ENCODE measurements around the gene VRK3.

The VRK3 gene

DNA sequence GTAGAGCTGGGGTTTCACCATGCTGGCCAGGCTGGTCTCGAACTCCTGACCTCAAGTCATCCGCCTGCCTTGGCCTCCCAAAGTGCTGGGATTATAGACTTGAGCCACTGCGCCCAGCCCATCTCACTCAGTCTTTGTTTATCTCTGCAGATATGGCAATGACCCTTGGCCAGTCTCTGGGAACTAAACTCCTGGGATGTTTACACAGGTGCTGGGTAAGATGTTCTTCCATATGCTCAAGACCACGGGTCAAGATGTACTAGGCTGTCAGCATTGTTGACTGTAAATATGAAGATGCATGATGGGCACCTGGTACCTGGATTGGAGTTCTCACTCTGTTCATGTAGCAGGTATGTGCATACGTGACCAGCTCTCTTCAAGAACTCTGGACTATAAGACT, 36.5 kb upstream of the VRK3 start:
- no peaks in the 10 kb centered on the region for H4K20me1 ChIP-seq (ENCODE audit: insufficient read depth, low read length)
- no peaks in the 10 kb centered on the region for H3K36me3 ChIP-seq (ENCODE audit: insufficient read depth, low read length)
- no peaks in the 10 kb centered on the region for H3K27me3 ChIP-seq (ENCODE audit: insufficient read depth, low read length, poor library complexity)
- H2AFZ ChIP-seq (ENCODE audit: low read depth, low read length) = no peak overlapping the region
- H3K4me2 ChIP-seq (ENCODE audit: insufficient read depth, low read length) = no peak overlapping the region
- H3K9me3 ChIP-seq (ENCODE audit: insufficient read depth, low read length, severe bottlenecking) = peaks cover 20% of the 10 kb centered on the region
- no peaks in the 10 kb centered on the region for H3K79me2 ChIP-seq (ENCODE audit: insufficient read depth, low read length)
- DNase-seq = no peak
- H3K9ac ChIP-seq (ENCODE audit: low read depth, low read length) = no peak overlapping the region
- TF ChIP-seq, protein P1, sequence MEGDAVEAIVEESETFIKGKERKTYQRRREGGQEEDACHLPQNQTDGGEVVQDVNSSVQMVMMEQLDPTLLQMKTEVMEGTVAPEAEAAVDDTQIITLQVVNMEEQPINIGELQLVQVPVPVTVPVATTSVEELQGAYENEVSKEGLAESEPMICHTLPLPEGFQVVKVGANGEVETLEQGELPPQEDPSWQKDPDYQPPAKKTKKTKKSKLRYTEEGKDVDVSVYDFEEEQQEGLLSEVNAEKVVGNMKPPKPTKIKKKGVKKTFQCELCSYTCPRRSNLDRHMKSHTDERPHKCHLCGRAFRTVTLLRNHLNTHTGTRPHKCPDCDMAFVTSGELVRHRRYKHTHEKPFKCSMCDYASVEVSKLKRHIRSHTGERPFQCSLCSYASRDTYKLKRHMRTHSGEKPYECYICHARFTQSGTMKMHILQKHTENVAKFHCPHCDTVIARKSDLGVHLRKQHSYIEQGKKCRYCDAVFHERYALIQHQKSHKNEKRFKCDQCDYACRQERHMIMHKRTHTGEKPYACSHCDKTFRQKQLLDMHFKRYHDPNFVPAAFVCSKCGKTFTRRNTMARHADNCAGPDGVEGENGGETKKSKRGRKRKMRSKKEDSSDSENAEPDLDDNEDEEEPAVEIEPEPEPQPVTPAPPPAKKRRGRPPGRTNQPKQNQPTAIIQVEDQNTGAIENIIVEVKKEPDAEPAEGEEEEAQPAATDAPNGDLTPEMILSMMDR (IDR thresholded peaks at IDR 0.05; ENCODE audit: borderline replicate concordance, extremely low read depth, low read length, poor library complexity, severe bottlenecking) = no peak
- no peak for TF ChIP-seq EZH2 (IDR thresholded peaks at IDR 0.05; ENCODE audit: borderline replicate concordance, low read depth, low read length, severe bottlenecking)
- no peak overlapping the region for H3K4me3 ChIP-seq (ENCODE audit: low read depth in 1 of 2, low read length in 2 of 2)
- H3K27ac ChIP-seq (ENCODE audit: low read length) = no peak overlapping the region
- no peaks in the 10 kb centered on the region for H3K4me1 ChIP-seq (ENCODE audit: insufficient read depth, low read length)
- no peak for ATAC-seq (ENCODE audit: insufficient read depth, low read depth)

DNA sequence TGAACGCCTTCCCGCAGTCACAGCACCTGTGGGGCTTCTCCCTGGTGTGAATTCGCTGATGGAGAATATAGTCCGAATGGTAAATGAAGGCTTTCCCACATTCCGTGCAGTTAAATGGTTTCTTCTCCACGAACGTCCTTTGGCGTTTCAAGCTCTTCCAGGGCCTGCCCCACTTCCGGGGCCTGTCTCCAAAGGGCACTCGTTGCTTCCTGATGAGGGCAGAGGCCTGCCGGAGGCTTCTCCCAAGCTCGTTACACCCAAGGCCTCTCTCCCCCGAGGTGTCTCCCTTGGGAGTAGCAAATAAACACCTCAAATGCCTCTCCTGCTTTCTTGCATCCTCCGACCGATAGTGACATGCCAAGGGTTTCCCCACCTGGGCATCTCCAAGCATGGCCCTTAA, 34.9 kb upstream of the VRK3 start:
- Histone ChIP-seq H3K9ac (ENCODE audit: low read depth, low read length) (no peak overlapping the region), H3K9me3 (ENCODE audit: insufficient read depth, low read length, severe bottlenecking) (peaks cover 20% of the 10 kb centered on the region), H3K36me3 (ENCODE audit: insufficient read depth, low read length) (no peaks in the 10 kb centered on the region), H4K20me1 (ENCODE audit: insufficient read depth, low read length) (no peaks in the 10 kb centered on the region), H2AFZ (ENCODE audit: low read depth, low read length) (no peak overlapping the region), H3K4me2 (ENCODE audit: insufficient read depth, low read length) (no peak overlapping the region), H3K79me2 (ENCODE audit: insufficient read depth, low read length) (no peaks in the 10 kb centered on the region), H3K4me1 (ENCODE audit: insufficient read depth, low read length) (no peaks in the 10 kb centered on the region), H3K27me3 (ENCODE audit: insufficient read depth, low read length, poor library complexity) (no peaks in the 10 kb centered on the region), H3K4me3 (ENCODE audit: low read depth in 1 of 2, low read length in 2 of 2) (no peak overlapping the region), H3K27ac (ENCODE audit: low read length) (no peak overlapping the region)
- DNase-seq (no peak), ATAC-seq (ENCODE audit: insufficient read depth, low read depth) (no peak)
- TF ChIP-seq EZH2 (IDR thresholded peaks at IDR 0.05; ENCODE audit: borderline replicate concordance, low read depth, low read length, severe bottlenecking) = no peak
- TF ChIP-seq, protein P1 (IDR thresholded peaks at IDR 0.05; ENCODE audit: borderline replicate concordance, extremely low read depth, low read length, poor library complexity, severe bottlenecking) = no peak

DNA sequence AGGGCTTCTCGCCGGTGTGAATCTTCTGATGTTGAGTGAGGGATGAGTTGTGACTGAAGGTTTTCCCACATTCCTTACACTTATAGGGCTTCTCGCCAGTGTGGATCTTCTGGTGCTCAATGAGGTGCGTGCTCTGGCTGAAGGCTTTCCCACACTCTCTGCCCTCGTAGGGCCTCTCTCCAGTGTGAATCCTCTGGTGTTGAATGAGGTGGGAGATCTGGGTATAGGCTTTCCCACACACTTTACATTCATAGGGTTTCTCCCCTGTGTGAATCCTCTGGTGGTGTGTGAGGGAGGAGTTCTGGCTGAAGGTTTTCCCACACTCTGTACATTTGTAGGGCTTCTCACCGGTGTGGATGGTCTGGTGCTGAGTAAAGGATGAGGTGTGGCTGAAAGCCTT, 33.9 kb upstream of the VRK3 start:
- ATAC-seq (ENCODE audit: insufficient read depth, low read depth) = no peak
- TF ChIP-seq, protein P1 (IDR thresholded peaks at IDR 0.05; ENCODE audit: borderline replicate concordance, extremely low read depth, low read length, poor library complexity, severe bottlenecking) = no peak
- no peak for TF ChIP-seq EZH2 (IDR thresholded peaks at IDR 0.05; ENCODE audit: borderline replicate concordance, low read depth, low read length, severe bottlenecking)
- H3K4me2 ChIP-seq (ENCODE audit: insufficient read depth, low read length) = no peak overlapping the region
- H3K4me3 ChIP-seq (ENCODE audit: low read depth in 1 of 2, low read length in 2 of 2) = no peak overlapping the region
- peaks cover 20% of the 10 kb centered on the region for H3K9me3 ChIP-seq (ENCODE audit: insufficient read depth, low read length, severe bottlenecking)
- no peak for DNase-seq
- no peak overlapping the region for H3K9ac ChIP-seq (ENCODE audit: low read depth, low read length)
- H3K79me2 ChIP-seq (ENCODE audit: insufficient read depth, low read length) = no peaks in the 10 kb centered on the region
- no peaks in the 10 kb centered on the region for H3K36me3 ChIP-seq (ENCODE audit: insufficient read depth, low read length)
- H4K20me1 ChIP-seq (ENCODE audit: insufficient read depth, low read length) = no peaks in the 10 kb centered on the region
- H2AFZ ChIP-seq (ENCODE audit: low read depth, low read length) = no peak overlapping the region
- no peaks in the 10 kb centered on the region for H3K27me3 ChIP-seq (ENCODE audit: insufficient read depth, low read length, poor library complexity)
- no peak overlapping the region for H3K27ac ChIP-seq (ENCODE audit: low read length)
- H3K4me1 ChIP-seq (ENCODE audit: insufficient read depth, low read length) = no peaks in the 10 kb centered on the region

DNA sequence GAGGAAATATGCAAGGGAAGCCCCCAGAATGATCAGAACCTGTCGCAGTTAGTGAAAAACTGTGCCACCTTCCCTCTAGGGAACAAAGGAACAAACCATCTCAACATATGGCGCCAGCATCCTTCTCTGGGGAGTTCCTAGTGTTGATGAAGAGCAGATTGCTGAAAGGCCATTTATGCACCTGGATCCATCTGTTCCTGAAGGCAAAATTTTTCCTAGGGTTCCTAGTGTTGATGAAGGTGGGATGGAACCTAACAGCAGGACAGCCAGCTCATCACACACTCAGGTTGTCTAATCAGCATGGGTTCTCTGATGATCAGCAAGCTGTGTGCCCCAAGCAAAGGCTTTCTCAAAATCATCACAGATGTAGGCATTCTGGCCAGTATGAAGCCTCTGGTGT, 33.3 kb upstream of the VRK3 start:
- Histone ChIP-seq H3K27me3 (ENCODE audit: insufficient read depth, low read length, poor library complexity) (no peaks in the 10 kb centered on the region), H4K20me1 (ENCODE audit: insufficient read depth, low read length) (no peaks in the 10 kb centered on the region), H3K9ac (ENCODE audit: low read depth, low read length) (no peak overlapping the region), H3K4me1 (ENCODE audit: insufficient read depth, low read length) (no peaks in the 10 kb centered on the region), H3K4me3 (ENCODE audit: low read depth in 1 of 2, low read length in 2 of 2) (no peak overlapping the region), H3K36me3 (ENCODE audit: insufficient read depth, low read length) (no peaks in the 10 kb centered on the region), H3K9me3 (ENCODE audit: insufficient read depth, low read length, severe bottlenecking) (peaks cover 20% of the 10 kb centered on the region), H3K4me2 (ENCODE audit: insufficient read depth, low read length) (no peak overlapping the region), H2AFZ (ENCODE audit: low read depth, low read length) (no peak overlapping the region), H3K79me2 (ENCODE audit: insufficient read depth, low read length) (no peaks in the 10 kb centered on the region), H3K27ac (ENCODE audit: low read length) (no peak overlapping the region)
- DNase-seq (no peak), ATAC-seq (ENCODE audit: insufficient read depth, low read depth) (no peak)
- TF ChIP-seq EZH2 (IDR thresholded peaks at IDR 0.05; ENCODE audit: borderline replicate concordance, low read depth, low read length, severe bottlenecking) = no peak
- TF ChIP-seq, protein P1 (IDR thresholded peaks at IDR 0.05; ENCODE audit: borderline replicate concordance, extremely low read depth, low read length, poor library complexity, severe bottlenecking) = no peak
